ENCODE data around the gene CCDC9B. TPM values are rescaled to one million over a fixed set of nuclear protein-coding genes. Genes with fewer than 3 reads are reported as not detected.

The CCDC9B gene
- total RNA-seq, 2 donors from 2014 or later: 17.1 to 26.4 TPM

DNA sequence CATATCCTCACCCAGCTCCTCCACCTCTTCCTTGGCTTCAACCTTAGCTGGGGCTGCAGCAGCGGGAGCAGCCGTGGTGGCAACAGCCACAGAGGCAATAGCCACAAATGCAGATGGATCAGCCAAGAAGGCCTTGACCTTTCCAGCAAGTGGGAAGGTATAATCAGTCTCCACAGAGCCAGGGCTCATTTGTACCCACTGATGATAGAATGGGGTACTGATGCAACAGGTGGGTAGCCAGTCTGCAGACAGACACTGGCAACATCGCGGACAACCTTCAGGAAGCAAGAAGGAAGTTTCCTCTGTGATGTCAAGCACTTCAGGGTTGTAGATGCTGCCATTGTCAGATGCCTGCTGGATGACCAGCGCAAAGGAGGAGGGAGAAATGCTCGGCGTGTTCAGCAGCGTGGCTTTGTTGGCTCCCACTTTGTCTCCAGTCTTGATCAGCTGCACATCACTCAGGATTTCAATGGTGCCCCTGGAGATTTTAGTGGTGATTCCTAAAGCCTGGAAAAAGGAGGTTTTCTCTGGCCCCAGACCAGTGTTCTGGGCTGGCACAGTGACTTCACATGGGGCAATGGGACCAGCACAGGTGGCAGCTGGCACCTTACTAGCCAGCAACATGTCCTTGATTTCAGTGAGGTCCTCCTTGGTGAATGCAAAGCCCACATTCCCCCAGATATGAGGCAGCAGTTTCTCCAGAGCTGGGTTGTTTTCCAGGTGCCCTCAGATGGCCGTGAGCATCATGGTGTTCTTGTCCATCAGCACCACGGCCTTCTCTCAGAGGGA lies 28.2 kb downstream of the CCDC9B start:
- ATAC-seq (peak; percentile 75), DNase-seq (peak; percentile 70 to 88 (median 82))
- H3K27me3 ChIP-seq: no peaks in the 10 kb centered on the region
- no peaks in the 10 kb centered on the region for H3K36me3 ChIP-seq (replicated peaks in 1 of 2; ENCODE audit: insufficient read depth in 1 of 2, low read depth in 2 of 2)
- H3K27ac ChIP-seq: peak overlapping the region in 3 of 4 donors; percentile 7 to 38 (median 14)
- peaks cover 23% of the 10 kb centered on the region for H3K4me1 ChIP-seq
- H3K4me3 ChIP-seq: no peak overlapping the region
- intact Hi-C loops (cut with DNase I): no loop called here
- H3K9me3 ChIP-seq: no peaks in the 10 kb centered on the region
- WGBS, 2 donors: 66 to 78% methylated on average over 10 of the region's 10 CpGs
- TF ChIP-seq, protein P1, sequence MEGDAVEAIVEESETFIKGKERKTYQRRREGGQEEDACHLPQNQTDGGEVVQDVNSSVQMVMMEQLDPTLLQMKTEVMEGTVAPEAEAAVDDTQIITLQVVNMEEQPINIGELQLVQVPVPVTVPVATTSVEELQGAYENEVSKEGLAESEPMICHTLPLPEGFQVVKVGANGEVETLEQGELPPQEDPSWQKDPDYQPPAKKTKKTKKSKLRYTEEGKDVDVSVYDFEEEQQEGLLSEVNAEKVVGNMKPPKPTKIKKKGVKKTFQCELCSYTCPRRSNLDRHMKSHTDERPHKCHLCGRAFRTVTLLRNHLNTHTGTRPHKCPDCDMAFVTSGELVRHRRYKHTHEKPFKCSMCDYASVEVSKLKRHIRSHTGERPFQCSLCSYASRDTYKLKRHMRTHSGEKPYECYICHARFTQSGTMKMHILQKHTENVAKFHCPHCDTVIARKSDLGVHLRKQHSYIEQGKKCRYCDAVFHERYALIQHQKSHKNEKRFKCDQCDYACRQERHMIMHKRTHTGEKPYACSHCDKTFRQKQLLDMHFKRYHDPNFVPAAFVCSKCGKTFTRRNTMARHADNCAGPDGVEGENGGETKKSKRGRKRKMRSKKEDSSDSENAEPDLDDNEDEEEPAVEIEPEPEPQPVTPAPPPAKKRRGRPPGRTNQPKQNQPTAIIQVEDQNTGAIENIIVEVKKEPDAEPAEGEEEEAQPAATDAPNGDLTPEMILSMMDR (IDR thresholded peaks at IDR 0.05): no peak

DNA sequence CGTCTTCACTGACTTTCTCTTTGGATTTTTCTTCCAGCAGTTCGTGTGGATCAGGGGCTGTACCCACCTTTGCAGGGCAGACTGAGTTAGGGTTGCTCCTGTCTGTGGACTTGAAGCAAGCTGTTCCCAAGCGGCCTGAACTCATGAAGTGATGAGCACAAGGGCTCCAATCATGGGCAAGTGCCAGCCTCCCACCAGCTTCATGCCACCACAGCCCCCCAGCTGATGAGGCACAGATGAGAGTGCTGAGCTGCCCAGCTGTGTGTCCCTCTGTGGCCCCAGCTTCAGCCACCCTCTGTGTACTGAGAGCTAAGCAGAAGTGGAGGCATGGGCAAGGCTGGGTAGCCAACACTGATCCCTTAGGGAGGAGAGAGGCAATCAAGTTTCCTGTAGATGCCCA lies 29.7 kb downstream of the CCDC9B start:
- Histone ChIP-seq H3K4me1 (peaks cover 23% of the 10 kb centered on the region), H3K4me3 (no peak overlapping the region), H3K27me3 (no peaks in the 10 kb centered on the region), H3K9me3 (no peaks in the 10 kb centered on the region), H3K27ac (no peak overlapping the region), H3K36me3 (replicated peaks in 1 of 2; ENCODE audit: insufficient read depth in 1 of 2, low read depth in 2 of 2) (no peaks in the 10 kb centered on the region)
- DNase-seq: no peak
- 44 to 59% methylated on average over 3 of the region's 3 CpGs for WGBS, 2 donors
- TF ChIP-seq POLR2A (IDR thresholded peaks at IDR 0.05): no peak
- TF ChIP-seq, protein P1 (IDR thresholded peaks at IDR 0.05): no peak
- intact Hi-C loops (cut with DNase I): no loop called here
- ATAC-seq: no peak

DNA sequence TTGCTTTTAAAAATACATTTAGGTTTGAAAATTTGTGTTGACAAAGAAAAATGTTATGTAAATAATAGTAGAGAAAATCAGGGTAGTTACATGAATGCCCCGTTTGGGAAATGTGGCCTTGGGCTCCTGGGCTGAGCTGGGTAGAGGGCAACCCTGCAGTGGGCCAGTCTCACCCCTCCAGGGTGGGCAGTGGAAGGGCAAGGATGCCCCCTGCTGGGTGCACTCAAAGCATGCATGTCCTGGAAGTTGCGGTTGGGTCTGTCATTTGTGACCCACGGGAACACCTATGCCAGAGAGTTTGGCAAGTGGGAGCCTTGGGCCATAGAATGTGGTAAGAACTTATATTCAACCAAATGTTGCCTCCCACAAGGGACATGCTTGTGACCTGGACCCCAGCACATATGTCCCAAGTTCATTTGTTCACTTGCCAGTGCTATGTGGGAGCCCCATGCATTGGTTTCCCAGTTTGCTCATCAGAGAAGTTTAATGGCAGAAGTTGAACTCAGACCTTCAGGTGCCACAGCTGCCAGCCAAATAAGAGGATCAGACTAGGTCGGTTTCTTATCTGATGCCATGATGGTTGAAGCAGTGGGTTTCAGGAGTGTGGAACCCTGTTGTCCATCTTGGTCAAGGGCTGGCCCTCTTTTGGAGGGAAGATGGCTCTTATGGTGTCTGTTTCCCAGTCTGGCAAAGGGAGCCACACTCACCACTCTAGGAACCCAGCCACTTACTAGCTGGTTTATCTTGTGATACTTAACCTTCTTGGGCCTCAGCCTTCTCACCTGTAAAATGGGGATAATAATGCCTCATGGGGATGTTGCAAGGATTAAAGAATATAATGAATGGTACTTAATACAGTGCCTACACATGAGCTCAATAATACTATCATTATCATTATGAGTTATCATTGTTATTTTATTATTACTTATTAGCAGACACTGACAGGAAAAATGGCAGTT lies 30.5 kb downstream of the CCDC9B start:
- 21 to 34% methylated on average over 3 to 4 of the region's 4 CpGs for WGBS, 2 donors

DNA sequence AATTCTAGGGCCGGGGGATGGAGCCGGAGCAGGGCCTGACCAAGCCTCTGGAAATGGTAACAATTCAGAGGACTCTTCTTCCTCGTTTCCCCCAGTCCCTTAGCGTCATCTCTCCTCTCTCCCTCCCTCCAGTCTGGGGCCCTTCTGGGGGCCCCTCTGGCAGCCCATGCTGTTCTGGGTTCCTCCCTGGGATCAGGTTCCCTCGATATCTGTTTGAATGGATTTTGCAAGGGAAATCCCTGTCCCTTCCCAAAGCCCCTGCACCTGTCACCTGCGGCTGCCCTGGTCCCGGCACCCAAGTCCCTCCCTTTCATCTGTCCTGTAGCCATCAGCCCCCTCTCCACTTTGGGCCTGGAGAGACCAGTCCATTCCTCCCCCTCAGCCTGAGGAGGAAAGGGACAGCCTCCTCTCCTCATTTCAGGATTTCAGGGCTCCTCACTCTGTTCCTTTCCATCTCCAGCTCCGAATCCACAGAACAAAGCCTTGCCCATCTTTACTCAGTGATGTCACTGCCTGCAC lies 31.3 kb downstream of the CCDC9B start:
- no peak for TF ChIP-seq POLR2A (IDR thresholded peaks at IDR 0.05)
- TF ChIP-seq, protein P1 (IDR thresholded peaks at IDR 0.05): no peak
- no peak overlapping the region for H3K4me3 ChIP-seq
- 78 to 90% methylated on average over 8 of the region's 8 CpGs for WGBS, 2 donors
- no peak for ATAC-seq
- intact Hi-C loops (cut with DNase I): no loop called here
- H3K27ac ChIP-seq: no peak overlapping the region
- no peaks in the 10 kb centered on the region for H3K36me3 ChIP-seq (replicated peaks in 1 of 2; ENCODE audit: insufficient read depth in 1 of 2, low read depth in 2 of 2)
- DNase-seq: no peak
- H3K27me3 ChIP-seq: no peaks in the 10 kb centered on the region
- H3K9me3 ChIP-seq: no peaks in the 10 kb centered on the region
- peaks cover 22% of the 10 kb centered on the region for H3K4me1 ChIP-seq

More for the DNA sequence above, 30.5 kb downstream of the CCDC9B start:
- TF ChIP-seq POLR2A (IDR thresholded peaks at IDR 0.05): no peak
- TF ChIP-seq, protein P1 (IDR thresholded peaks at IDR 0.05): peak; percentile 23 to 80 (median 50)
- no peaks in the 10 kb centered on the region for H3K36me3 ChIP-seq (replicated peaks in 1 of 2; ENCODE audit: insufficient read depth in 1 of 2, low read depth in 2 of 2)
- intact Hi-C loops (cut with DNase I): no loop called here
- no peak overlapping the region for H3K4me3 ChIP-seq
- H3K4me1 ChIP-seq: peaks cover 23% of the 10 kb centered on the region
- no peak overlapping the region for H3K27ac ChIP-seq
- DNase-seq (peak; percentile 45 to 68 (median 55)), ATAC-seq (peak; percentile 43)
- H3K27me3 ChIP-seq: no peaks in the 10 kb centered on the region
- H3K9me3 ChIP-seq: no peaks in the 10 kb centered on the region

All from body of pancreas (tissue), 4 donors.